ENCODE measurements around the gene NAA35.
"Not testable (repeated sequence)": the region's sequence is repeated elsewhere in the genome, so short reads cannot be mapped to it uniquely, and the experiment has no call there.

NAA35 gene
- total RNA-seq = 15.5 to 37.4 (median 25.6) reads per million in 17 experiments

GRCh38 chr9:85940832-85941621 is at the start of gene NAA35:
Gene NAA35, plus strand, starts transcription at chr9:85941146. Its CDS starts 1,014 bp downstream, at chr9:85942160.
- peak; percentile 99 to 100 (median 100) for DNase-seq

GRCh38 chr9:85892401-85892800 is 48.5 kb upstream of the NAA35 start:
- DNase-seq = no peak

- no peak for DNase-seq
Measured at GRCh38 chr9:85895685-85896084, 45.3 kb upstream of the NAA35 start.

- DNase-seq = peak; percentile 13 to 49 (median 29)
Measured at GRCh38 chr9:85897848-85898247, 43.1 kb upstream of the NAA35 start.

GRCh38 chr9:85898332-85898731 is 42.6 kb upstream of the NAA35 start:
- no peak for DNase-seq

GRCh38 chr9:85899388-85899787 is 41.6 kb upstream of the NAA35 start:
- no peak for DNase-seq

- peak; percentile 47 to 66 (median 56) for DNase-seq
Measured at GRCh38 chr9:85900504-85901201, 40.3 kb upstream of the NAA35 start.

GRCh38 chr9:85904975-85905374 is 36.0 kb upstream of the NAA35 start:
- DNase-seq = no peak

GRCh38 chr9:85905957-85906356 is 35.0 kb upstream of the NAA35 start:
- no peak for DNase-seq

- peak in 3 of 4 experiments; percentile 13 to 31 (median 21) for DNase-seq
Measured at GRCh38 chr9:85909390-85909789, 31.6 kb upstream of the NAA35 start.

- no peak for DNase-seq
Measured at GRCh38 chr9:85914108-85914507, 26.8 kb upstream of the NAA35 start.

- no peak for DNase-seq
Measured at GRCh38 chr9:85917756-85918155, 23.2 kb upstream of the NAA35 start.

GRCh38 chr9:85925493-85925892 is 15.5 kb upstream of the NAA35 start:
- DNase-seq = no peak

- DNase-seq = no peak
Measured at GRCh38 chr9:85927076-85927475, 13.9 kb upstream of the NAA35 start.

GRCh38 chr9:85931495-85931894 is 9.5 kb upstream of the NAA35 start:
- no peak for DNase-seq

- DNase-seq = not testable (repeated sequence)
Measured at GRCh38 chr9:85935950-85936349, 5.0 kb upstream of the NAA35 start.

GRCh38 chr9:85940275-85940831 is 593 bp upstream of the NAA35 start:
- DNase-seq = peak in 1 of 4 experiments; percentile 1

- no peak for DNase-seq
Measured at GRCh38 chr9:85941622-85941940, 635 bp downstream of the NAA35 start.

- peak in 3 of 4 experiments; percentile 2 to 30 (median 23) for DNase-seq
Measured at GRCh38 chr9:85941966-85942912, 1.3 kb downstream of the NAA35 start.

GRCh38 chr9:85942913-85943709 is 2.2 kb downstream of the NAA35 start:
- DNase-seq = no peak

- no peak for DNase-seq
Measured at GRCh38 chr9:85943757-85944430, 2.9 kb downstream of the NAA35 start.

Measured in suppressor macrophage (primary cell).